WTC11 (cell line): ENCODE data around the gene IL10RA. TPM values are rescaled to one million over a fixed set of nuclear protein-coding genes. Genes with fewer than 3 reads are reported as not detected.

Experiments
- ATAC-seq: fragments of 200-7000 bp; cut with Tn5 transposase; 2 replicates; pipeline ENCODE4 v1.10.0; 2021; ENCODE audit warnings: mild to moderate bottlenecking, moderate library complexity
- CTCF ChIA-PET: fragments of 300-600 bp; sonication (Branson Sonifier 250); formaldehyde crosslinking; loops from one replicate; lab custom pipeline; 2021; ENCODE audit warnings: antibody characterized with exemption; lab: Charles Lee
- POLR2A ChIA-PET: fragments of 350-600 bp; sonication (Branson Sonifier 250); formaldehyde crosslinking; loops from one replicate; lab custom pipeline; 2021; ENCODE audit warnings: antibody characterized with exemption; lab: Charles Lee
- DNase-seq: peaks from one replicate; pipeline ENCODE4 v3.0.0; 2021; ENCODE audit warnings: low spot score
- H3K27ac Mint-ChIP-seq: 2 replicates; pipeline ENCODE4 v1.8.0; 2021; ENCODE audit warnings: mixed read lengths
- H3K27me3 Mint-ChIP-seq: 2 replicates; pipeline ENCODE4 v1.8.0; 2021; ENCODE audit warnings: low read depth, mild to moderate bottlenecking, moderate library complexity, mixed read lengths
- H3K36me3 Mint-ChIP-seq: 2 replicates; pipeline ENCODE4 v1.8.0; 2021; ENCODE audit warnings: mixed read lengths
- H3K4me1 Mint-ChIP-seq: 2 replicates; pipeline ENCODE4 v1.8.0; 2022; ENCODE audit warnings: mixed read lengths
- H3K4me3 Mint-ChIP-seq: 2 replicates; pipeline ENCODE4 v1.8.0; 2021; ENCODE audit warnings: mild to moderate bottlenecking, moderate library complexity, mixed read lengths
- H3K9me3 Mint-ChIP-seq: 2 replicates; pipeline ENCODE4 v1.8.0; 2021; ENCODE audit warnings: mixed read lengths
- ETV6 ChIP-seq: sonication (generic); formaldehyde crosslinking; IDR thresholded peaks from 2 replicates; pipeline ENCODE4 v1.8.1; 2022; ENCODE audit warnings: mild to moderate bottlenecking, missing genetic modification reagents
- FOXJ3 ChIP-seq: sonication (generic); formaldehyde crosslinking; IDR thresholded peaks from 2 replicates; pipeline ENCODE4 v1.9.0; 2021; ENCODE audit warnings: missing genetic modification reagents, mild to moderate bottlenecking, borderline replicate concordance
- FOXK1 ChIP-seq: sonication (generic); formaldehyde crosslinking; IDR thresholded peaks from 2 replicates; pipeline ENCODE4 v1.8.0; 2022; ENCODE audit warnings: mild to moderate bottlenecking, moderate library complexity, missing genetic modification reagents
- GABPB1 ChIP-seq: sonication (generic); formaldehyde crosslinking; IDR thresholded peaks from 2 replicates; pipeline ENCODE4 v1.8.1; 2023; ENCODE audit warnings: mild to moderate bottlenecking, missing genetic modification reagents
- GTF2I ChIP-seq: fragments of 250-450 bp; sonication (Bioruptor Pico); conservative IDR thresholded peaks from 2 replicates; pipeline ENCODE4 v1.4.0; 2021; ENCODE audit warnings: mild to moderate bottlenecking
- JAZF1 ChIP-seq: fragments of 250-450 bp; sonication (Bioruptor Pico); IDR thresholded peaks from 2 replicates; pipeline ENCODE4 v1.9.0; 2021; ENCODE audit warnings: moderate library complexity, mild to moderate bottlenecking, inconsistent platforms
- NFYB ChIP-seq: sonication (generic); formaldehyde crosslinking; conservative IDR thresholded peaks from 2 replicates; pipeline ENCODE4 v1.8.0; 2022; ENCODE audit warnings: low read depth, missing genetic modification reagents
- NR3C1 ChIP-seq: sonication (generic); formaldehyde crosslinking; conservative IDR thresholded peaks from 2 replicates; pipeline ENCODE4 v1.8.1; 2023; ENCODE audit warnings: low read depth, mild to moderate bottlenecking, missing genetic modification reagents
- OVOL2 ChIP-seq: fragments of 250-450 bp; sonication (Bioruptor Pico); IDR thresholded peaks from 2 replicates; pipeline ENCODE4 v1.9.0; 2021; ENCODE audit warnings: mild to moderate bottlenecking, borderline replicate concordance
- RORB ChIP-seq: fragments of 250-450 bp; sonication (Bioruptor Pico); IDR thresholded peaks from 2 replicates; pipeline ENCODE4 v1.9.0; 2021; ENCODE audit warnings: mild to moderate bottlenecking
- SMAD3 ChIP-seq: sonication (generic); formaldehyde crosslinking; IDR thresholded peaks from 2 replicates; pipeline ENCODE4 v1.8.0; 2022; ENCODE audit warnings: missing genetic modification reagents, mild to moderate bottlenecking, borderline replicate concordance
- SOX15 ChIP-seq: fragments of 250-450 bp; sonication (Bioruptor Pico); IDR thresholded peaks from 2 replicates; pipeline ENCODE4 v1.9.0; 2021; ENCODE audit warnings: mild to moderate bottlenecking
- TCF7 ChIP-seq: sonication (generic); formaldehyde crosslinking; IDR thresholded peaks from 2 replicates; pipeline ENCODE4 v1.8.0; 2022; ENCODE audit warnings: mild to moderate bottlenecking, low read depth, missing genetic modification reagents, moderate library complexity
- TEAD4 ChIP-seq: sonication (generic); formaldehyde crosslinking; IDR thresholded peaks from 2 replicates; pipeline ENCODE4 v1.8.0; 2022; ENCODE audit warnings: mild to moderate bottlenecking, missing genetic modification reagents
- ZNF121 ChIP-seq: sonication (generic); formaldehyde crosslinking; IDR thresholded peaks from 2 replicates; pipeline ENCODE4 v1.8.0; 2023; ENCODE audit warnings: missing genetic modification reagents
- ZNF232 ChIP-seq: sonication (generic); formaldehyde crosslinking; IDR thresholded peaks from 2 replicates; pipeline ENCODE4 v1.8.0; 2022; ENCODE audit warnings: mild to moderate bottlenecking, missing genetic modification reagents
- ZNF396 ChIP-seq: fragments of 250-450 bp; sonication (Bioruptor Pico); IDR thresholded peaks from 2 replicates; pipeline ENCODE4 v1.8.0; 2021; ENCODE audit warnings: mild to moderate bottlenecking, moderate library complexity, borderline replicate concordance
- total RNA-seq: library from RNA; stranded (reverse); gene quantifications from 3 replicates; pipeline ENCODE4 v1.2.3, GENCODE V29; 2021
- TF ChIP-seq, protein P1 (sequence below): sonication (generic); formaldehyde crosslinking; IDR thresholded peaks from 2 replicates; pipeline ENCODE4 v1.8.0; 2022; ENCODE audit warnings: missing genetic modification reagents
- TF ChIP-seq, protein P2 (sequence below): sonication (generic); formaldehyde crosslinking; IDR thresholded peaks from 2 replicates; pipeline ENCODE4 v1.8.0; 2022; ENCODE audit warnings: mild to moderate bottlenecking, missing genetic modification reagents
- TF ChIP-seq, protein P3 (sequence below): sonication (generic); formaldehyde crosslinking; IDR thresholded peaks from 2 replicates; pipeline ENCODE4 v1.8.0; 2022; ENCODE audit warnings: mild to moderate bottlenecking, missing genetic modification reagents
- TF ChIP-seq, protein P4 (sequence below): sonication (generic); formaldehyde crosslinking; IDR thresholded peaks from 2 replicates; pipeline ENCODE4 v1.8.0; 2023; ENCODE audit warnings: missing genetic modification reagents

Gene IL10RA
- total RNA-seq, 1 experiment from 2014 or later, result 0.74 TPM

DNA sequence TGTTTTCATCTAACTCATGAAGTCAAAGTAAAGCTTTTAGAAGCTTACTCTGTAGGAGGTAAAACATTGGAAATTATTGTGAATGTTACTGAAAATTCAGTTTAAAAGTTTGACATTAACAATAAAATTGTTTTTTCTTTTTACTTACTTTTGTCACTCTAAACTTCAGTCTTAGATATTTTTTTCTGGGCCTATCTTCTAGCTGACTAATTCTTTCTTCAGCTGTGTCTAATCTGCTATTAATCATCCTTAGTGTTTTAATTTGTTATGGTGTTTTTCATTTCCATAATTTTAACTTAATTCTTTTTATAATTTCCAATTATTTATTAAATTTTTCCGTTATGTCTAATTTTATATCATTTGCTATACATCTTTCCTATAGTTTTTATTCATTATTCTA, 35.0 kb downstream of the IL10RA start (continued):
- TF ChIP-seq NFYB (CRISPR knock-in tag), result no peak
- no peak for TF ChIP-seq FOXK1 (CRISPR knock-in tag)
- no peak for TF ChIP-seq GTF2I
- no peak for TF ChIP-seq GABPB1 (CRISPR knock-in tag)
- no peak for TF ChIP-seq OVOL2 (CRISPR knock-in tag)
- no peak for TF ChIP-seq ZNF396 (CRISPR knock-in tag)
- TF ChIP-seq, all 79 proteins: peak for 0

DNA sequence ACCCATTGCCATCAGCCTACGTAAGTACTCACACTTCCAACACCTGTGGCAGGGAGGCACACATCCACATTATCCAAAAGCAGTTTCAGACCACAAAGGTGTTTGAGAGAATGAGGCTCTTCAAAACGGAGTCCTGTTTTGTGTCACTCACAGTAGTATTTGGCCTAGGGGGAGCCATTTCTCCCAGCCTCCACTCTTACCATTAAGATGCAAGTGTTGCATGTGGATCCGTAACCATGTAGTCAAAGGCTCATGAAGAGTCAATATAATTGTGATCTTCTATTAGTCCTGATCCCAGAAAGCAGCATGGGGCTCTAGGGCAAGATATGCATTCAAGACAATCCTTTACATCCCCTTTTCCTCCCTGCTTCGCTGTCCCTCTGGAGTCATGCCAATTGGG, 41.5 kb downstream of the IL10RA start:
- DNase-seq, result no peak
- POLR2A ChIA-PET, result no interaction called here
- Mint-ChIP-seq H3K4me3 (no peak overlapping the region), H3K27me3 (no peaks in the 10 kb centered on the region; the same call in 1 of the 2 replicates), H3K27ac (no peak overlapping the region), H3K36me3 (no peaks in the 10 kb centered on the region), H3K4me1 (no peaks in the 10 kb centered on the region), H3K9me3 (no peaks in the 10 kb centered on the region)
- CTCF ChIA-PET, result interaction anchor here (0.6 to 0.8 kb wide), 3 partner anchors 12 to 206 kb away, joined by 3 to 4 read pairs (median 3); no protein-coding TSS in a partner anchor
- no peak for ATAC-seq
- no peak for TF ChIP-seq GTF2I
- TF ChIP-seq, protein P1, sequence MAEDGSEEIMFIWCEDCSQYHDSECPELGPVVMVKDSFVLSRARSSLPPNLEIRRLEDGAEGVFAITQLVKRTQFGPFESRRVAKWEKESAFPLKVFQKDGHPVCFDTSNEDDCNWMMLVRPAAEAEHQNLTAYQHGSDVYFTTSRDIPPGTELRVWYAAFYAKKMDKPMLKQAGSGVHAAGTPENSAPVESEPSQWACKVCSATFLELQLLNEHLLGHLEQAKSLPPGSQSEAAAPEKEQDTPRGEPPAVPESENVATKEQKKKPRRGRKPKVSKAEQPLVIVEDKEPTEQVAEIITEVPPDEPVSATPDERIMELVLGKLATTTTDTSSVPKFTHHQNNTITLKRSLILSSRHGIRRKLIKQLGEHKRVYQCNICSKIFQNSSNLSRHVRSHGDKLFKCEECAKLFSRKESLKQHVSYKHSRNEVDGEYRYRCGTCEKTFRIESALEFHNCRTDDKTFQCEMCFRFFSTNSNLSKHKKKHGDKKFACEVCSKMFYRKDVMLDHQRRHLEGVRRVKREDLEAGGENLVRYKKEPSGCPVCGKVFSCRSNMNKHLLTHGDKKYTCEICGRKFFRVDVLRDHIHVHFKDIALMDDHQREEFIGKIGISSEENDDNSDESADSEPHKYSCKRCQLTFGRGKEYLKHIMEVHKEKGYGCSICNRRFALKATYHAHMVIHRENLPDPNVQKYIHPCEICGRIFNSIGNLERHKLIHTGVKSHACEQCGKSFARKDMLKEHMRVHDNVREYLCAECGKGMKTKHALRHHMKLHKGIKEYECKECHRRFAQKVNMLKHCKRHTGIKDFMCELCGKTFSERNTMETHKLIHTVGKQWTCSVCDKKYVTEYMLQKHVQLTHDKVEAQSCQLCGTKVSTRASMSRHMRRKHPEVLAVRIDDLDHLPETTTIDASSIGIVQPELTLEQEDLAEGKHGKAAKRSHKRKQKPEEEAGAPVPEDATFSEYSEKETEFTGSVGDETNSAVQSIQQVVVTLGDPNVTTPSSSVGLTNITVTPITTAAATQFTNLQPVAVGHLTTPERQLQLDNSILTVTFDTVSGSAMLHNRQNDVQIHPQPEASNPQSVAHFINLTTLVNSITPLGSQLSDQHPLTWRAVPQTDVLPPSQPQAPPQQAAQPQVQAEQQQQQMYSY (CRISPR knock-in tag), result no peak
- TF ChIP-seq ETV6 (CRISPR knock-in tag), result no peak
- no peak for TF ChIP-seq SMAD3 (CRISPR knock-in tag)
- no peak for TF ChIP-seq SOX15
- TF ChIP-seq ZNF232, result no peak
- TF ChIP-seq, protein P2, sequence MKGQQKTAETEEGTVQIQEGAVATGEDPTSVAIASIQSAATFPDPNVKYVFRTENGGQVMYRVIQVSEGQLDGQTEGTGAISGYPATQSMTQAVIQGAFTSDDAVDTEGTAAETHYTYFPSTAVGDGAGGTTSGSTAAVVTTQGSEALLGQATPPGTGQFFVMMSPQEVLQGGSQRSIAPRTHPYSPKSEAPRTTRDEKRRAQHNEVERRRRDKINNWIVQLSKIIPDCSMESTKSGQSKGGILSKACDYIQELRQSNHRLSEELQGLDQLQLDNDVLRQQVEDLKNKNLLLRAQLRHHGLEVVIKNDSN, result no peak
- TF ChIP-seq ZNF121, result no peak
- TF ChIP-seq, protein P3, sequence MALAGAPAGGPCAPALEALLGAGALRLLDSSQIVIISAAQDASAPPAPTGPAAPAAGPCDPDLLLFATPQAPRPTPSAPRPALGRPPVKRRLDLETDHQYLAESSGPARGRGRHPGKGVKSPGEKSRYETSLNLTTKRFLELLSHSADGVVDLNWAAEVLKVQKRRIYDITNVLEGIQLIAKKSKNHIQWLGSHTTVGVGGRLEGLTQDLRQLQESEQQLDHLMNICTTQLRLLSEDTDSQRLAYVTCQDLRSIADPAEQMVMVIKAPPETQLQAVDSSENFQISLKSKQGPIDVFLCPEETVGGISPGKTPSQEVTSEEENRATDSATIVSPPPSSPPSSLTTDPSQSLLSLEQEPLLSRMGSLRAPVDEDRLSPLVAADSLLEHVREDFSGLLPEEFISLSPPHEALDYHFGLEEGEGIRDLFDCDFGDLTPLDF (CRISPR knock-in tag), result no peak
- TF ChIP-seq FOXJ3 (CRISPR knock-in tag), result no peak
- TF ChIP-seq NR3C1 (CRISPR knock-in tag), result no peak
- no peak for TF ChIP-seq JAZF1 (CRISPR knock-in tag)

DNA sequence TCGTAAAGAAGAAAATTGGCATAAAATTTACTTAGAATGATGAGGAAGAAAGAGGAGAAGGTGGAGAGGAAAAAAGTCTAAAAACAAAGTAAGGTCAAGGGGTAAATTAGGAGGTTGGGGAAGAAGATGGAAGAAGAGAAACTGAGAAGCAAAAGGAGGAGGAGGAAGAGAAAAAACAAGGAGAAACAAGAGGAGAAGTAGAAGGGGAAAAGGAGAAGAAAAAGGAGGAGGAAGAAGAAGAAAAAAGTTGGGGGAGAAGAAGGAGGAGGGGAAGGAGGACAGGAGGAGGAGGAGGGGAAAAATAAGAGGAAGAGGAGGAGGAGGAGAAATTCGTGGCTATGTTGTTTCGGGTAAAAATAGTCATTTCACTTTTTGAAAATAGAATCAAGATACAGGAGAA, 42.4 kb downstream of the IL10RA start:
- TF ChIP-seq FOXK1 (CRISPR knock-in tag), result no peak
- no peak for TF ChIP-seq OVOL2 (CRISPR knock-in tag)
- no peak for TF ChIP-seq TEAD4 (CRISPR knock-in tag)
- TF ChIP-seq SOX15, result no peak
- TF ChIP-seq RORB (CRISPR knock-in tag), result no peak
- TF ChIP-seq ZNF232, result no peak
- TF ChIP-seq SMAD3 (CRISPR knock-in tag), result no peak
- TF ChIP-seq, protein P4, sequence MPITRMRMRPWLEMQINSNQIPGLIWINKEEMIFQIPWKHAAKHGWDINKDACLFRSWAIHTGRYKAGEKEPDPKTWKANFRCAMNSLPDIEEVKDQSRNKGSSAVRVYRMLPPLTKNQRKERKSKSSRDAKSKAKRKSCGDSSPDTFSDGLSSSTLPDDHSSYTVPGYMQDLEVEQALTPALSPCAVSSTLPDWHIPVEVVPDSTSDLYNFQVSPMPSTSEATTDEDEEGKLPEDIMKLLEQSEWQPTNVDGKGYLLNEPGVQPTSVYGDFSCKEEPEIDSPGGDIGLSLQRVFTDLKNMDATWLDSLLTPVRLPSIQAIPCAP, result no peak
- TF ChIP-seq TCF7 (CRISPR knock-in tag), result no peak
- no peak overlapping the region for H3K4me3 Mint-ChIP-seq
- DNase-seq (no peak), ATAC-seq (no peak)
- H3K27ac Mint-ChIP-seq, result no peak overlapping the region
- H3K27me3 Mint-ChIP-seq, result no peaks in the 10 kb centered on the region; the same call in 1 of the 2 replicates
- POLR2A ChIA-PET, result no interaction called here
- H3K4me1 Mint-ChIP-seq, result no peaks in the 10 kb centered on the region
- CTCF ChIA-PET, result interaction anchor here (0.9 to 1.2 kb wide), 4 partner anchors 9 to 158 kb away, joined by 3 to 7 read pairs (median 4); no protein-coding TSS in a partner anchor
- H3K36me3 Mint-ChIP-seq, result no peaks in the 10 kb centered on the region
- H3K9me3 Mint-ChIP-seq, result no peaks in the 10 kb centered on the region
